GM19193 (cell line): ENCODE measurements around the gene CHST13.

ENCODE experiments used
- POLR2A ChIP-seq: IDR thresholded peaks from 4 replicates; pipeline ENCODE4 v1.6.1; 2011; ENCODE audit not compliant: insufficient read depth, insufficient read length; ENCODE audit errors: extremely low read depth

CHST13 gene

GRCh38 chr3:126547721-126548120 lies 23.8 kb downstream of the CHST13 start:
- no peak for TF ChIP-seq POLR2A

- no peak for TF ChIP-seq POLR2A
Measured at GRCh38 chr3:126548556-126549466, 24.9 kb downstream of the CHST13 start.

- TF ChIP-seq POLR2A, result no peak
Measured at GRCh38 chr3:126549861-126550487, 26.0 kb downstream of the CHST13 start.

- no peak for TF ChIP-seq POLR2A
Measured at GRCh38 chr3:126550488-126551051, 26.6 kb downstream of the CHST13 start.

- no peak for TF ChIP-seq POLR2A
Measured at GRCh38 chr3:126551121-126551838, 27.3 kb downstream of the CHST13 start.

- TF ChIP-seq POLR2A, result no peak
Measured at GRCh38 chr3:126551839-126552687, 28.1 kb downstream of the CHST13 start.

GRCh38 chr3:126552688-126553283 lies 28.8 kb downstream of the CHST13 start:
- no peak for TF ChIP-seq POLR2A

GRCh38 chr3:126553284-126554084 lies 29.5 kb downstream of the CHST13 start:
- TF ChIP-seq POLR2A, result no peak

GRCh38 chr3:126554560-126555525 lies 30.9 kb downstream of the CHST13 start:
- TF ChIP-seq POLR2A, result no peak

GRCh38 chr3:126555795-126556636 lies 32.1 kb downstream of the CHST13 start:
- no peak for TF ChIP-seq POLR2A

GRCh38 chr3:126556637-126557414 lies 32.9 kb downstream of the CHST13 start:
- no peak for TF ChIP-seq POLR2A

GRCh38 chr3:126557415-126557745 lies 33.4 kb downstream of the CHST13 start:
- no peak for TF ChIP-seq POLR2A
